H1 (cell line): ENCODE results near the gene PROZ. TPM values are rescaled to one million over a fixed set of nuclear protein-coding genes. Genes with fewer than 3 reads are reported as not detected.

Experiments
- CTCF ChIA-PET: fragments of 300-600 bp; sonication (Branson Sonifier 250); formaldehyde crosslinking; loops from one replicate; lab custom pipeline; 2021; ENCODE audit not compliant: partially characterized antibody; lab: Charles Lee
- POLR2A ChIA-PET: fragments of 300-600 bp; sonication (Branson Sonifier 250); formaldehyde crosslinking; loops from one replicate; lab custom pipeline; 2021; ENCODE audit warnings: inconsistent platforms; ENCODE audit not compliant: partially characterized antibody; lab: Charles Lee
- DNase-seq, 2 experiments: peaks; one replicate each; pipeline versions ENCODE4 v3.0.0 to v3.0.0-alpha.2; 2010 to 2022; ENCODE audit warnings: low spot score in 2 of 2, low read depth in 1 of 2, mixed read lengths in 1 of 2
- FAIRE-seq: peaks from 2 replicates; lab custom pipeline; 2011; peaks lifted over from hg19 to GRCh38; lab: Jason Lieb, UNC
- H2AFZ ChIP-seq: 2 replicates; pipeline ENCODE4 v1.8.1; 2012; ENCODE audit warnings: low read length, inconsistent platforms
- H2AK5ac ChIP-seq: 2 replicates; pipeline ENCODE4 v1.6.1; 2013; ENCODE audit warnings: low read depth, low read length
- H2BK120ac ChIP-seq: replicated peaks from 2 replicates; pipeline ENCODE3; 2013; ENCODE audit warnings: low read depth, low read length, inconsistent platforms
- H2BK12ac ChIP-seq: 2 replicates; pipeline ENCODE4 v1.6.1; 2013; ENCODE audit warnings: low read depth, low read length
- H2BK15ac ChIP-seq: 2 replicates; pipeline ENCODE4 v1.6.1; 2013; ENCODE audit warnings: low read length
- H2BK20ac ChIP-seq: 2 replicates; pipeline ENCODE4 v1.6.1; 2013; ENCODE audit warnings: low read length
- H2BK5ac ChIP-seq: 2 replicates; pipeline ENCODE4 v1.6.1; 2013; ENCODE audit warnings: low read depth, low read length
- H3K14ac ChIP-seq: 2 replicates; pipeline ENCODE4 v1.6.1; 2013; ENCODE audit warnings: inconsistent platforms; ENCODE audit not compliant: insufficient read length
- H3K18ac ChIP-seq: 2 replicates; pipeline ENCODE4 v1.6.1; 2013; ENCODE audit warnings: low read length; ENCODE audit errors: extremely low read depth
- H3K23ac ChIP-seq: 2 replicates; pipeline ENCODE4 v1.6.1; 2013; ENCODE audit warnings: inconsistent platforms; ENCODE audit not compliant: insufficient read length
- H3K23me2 ChIP-seq: 2 replicates; pipeline ENCODE4 v1.6.1; 2013; ENCODE audit warnings: low read depth, low read length
- H3K27ac ChIP-seq: 2 replicates; pipeline ENCODE4 v1.6.1; 2011; ENCODE audit warnings: low read depth, low read length, inconsistent platforms
- H3K27me3 ChIP-seq, 4 experiments: replicated peaks in 1 of 4; 1 replicate in 1 of 4; 2 replicates in 3 of 4; pipeline versions ENCODE4 v1.6.1 to v1.8.1; 2011 to 2013; ENCODE audit warnings: low read length in 3 of 4, mild to moderate bottlenecking in 3 of 4, inconsistent platforms in 2 of 4, mixed read lengths in 2 of 4, moderate library complexity in 1 of 4; ENCODE audit not compliant: control insufficient read depth in 3 of 4, insufficient read depth in 3 of 4; ENCODE audit errors: extremely low read depth in 1 of 4
- H3K36me3 ChIP-seq, 4 experiments: 2 replicates each; pipeline versions ENCODE4 v1.6.1 to v1.8.1; 2011 to 2013; ENCODE audit warnings: mild to moderate bottlenecking in 4 of 4, low read length in 3 of 4, moderate library complexity in 2 of 4, control low read depth in 1 of 4, inconsistent platforms in 1 of 4; ENCODE audit not compliant: insufficient read depth in 4 of 4, control insufficient read depth in 2 of 4
- H3K4ac ChIP-seq: replicated peaks from 2 replicates; pipeline ENCODE3; 2013; ENCODE audit warnings: low read length, low read depth, mixed read lengths, inconsistent platforms; ENCODE audit not compliant: insufficient read length
- H3K4me1 ChIP-seq, 4 experiments: replicated peaks in 1 of 4; 1 replicate in 1 of 4; 2 replicates in 3 of 4; pipeline versions ENCODE4 v1.6.1 to v1.8.1; 2011 to 2013; ENCODE audit warnings: low read length in 3 of 4, inconsistent platforms in 2 of 4, mixed read lengths in 1 of 4; ENCODE audit not compliant: insufficient read depth in 4 of 4, control insufficient read depth in 3 of 4
- H3K4me2 ChIP-seq, 2 experiments: 2 replicates each; pipeline versions ENCODE4 v1.6.1 to v1.8.1; 2011 to 2013; ENCODE audit warnings: low read depth in 2 of 2, low read length in 2 of 2, control low read depth in 1 of 2, inconsistent platforms in 1 of 2, mild to moderate bottlenecking in 1 of 2; ENCODE audit not compliant: insufficient read depth in 1 of 2
- H3K4me3 ChIP-seq, 4 experiments: fragments of 200-600, 300-600 bp in 1 of 4; sonication (generic), shearing (Covaris generic), sonication (Bioruptor Twin) in 1 of 4; 2 replicates each; pipeline versions ENCODE4 v1.5.1 to v1.8.1; 2011 to 2016; ENCODE audit warnings: low read length in 4 of 4, low read depth in 3 of 4, control low read depth in 2 of 4, inconsistent platforms in 2 of 4, mild to moderate bottlenecking in 2 of 4, mixed read lengths in 1 of 4, moderate library complexity in 1 of 4; ENCODE audit not compliant: insufficient read depth in 2 of 4; ENCODE audit errors: extremely low read depth in 1 of 4
- H3K56ac ChIP-seq: replicated peaks from 2 replicates; pipeline ENCODE3; 2013; ENCODE audit warnings: low read depth, mild to moderate bottlenecking, mixed read lengths, low read length, inconsistent platforms; ENCODE audit not compliant: insufficient read length
- H3K79me1 ChIP-seq: 2 replicates; pipeline ENCODE4 v1.6.1; 2013; ENCODE audit warnings: low read depth, low read length, control low read depth
- H3K79me2 ChIP-seq, 2 experiments: 2 replicates each; pipeline versions ENCODE4 v1.6.1 to v1.8.1; 2012 to 2013; ENCODE audit warnings: low read length in 2 of 2, mild to moderate bottlenecking in 2 of 2, inconsistent platforms in 1 of 2; ENCODE audit not compliant: insufficient read depth in 2 of 2, control insufficient read depth in 1 of 2
- H3K9ac ChIP-seq, 4 experiments: replicated peaks in 1 of 4; 1 replicate in 1 of 4; 2 replicates in 3 of 4; pipeline versions ENCODE4 v1.6.1 to v1.8.1; 2011 to 2013; ENCODE audit warnings: low read depth in 3 of 4, low read length in 3 of 4, control low read depth in 2 of 4, mild to moderate bottlenecking in 2 of 4, moderate library complexity in 2 of 4, inconsistent platforms in 1 of 4; ENCODE audit errors: extremely low read depth in 1 of 4
- H3K9me3 ChIP-seq, 2 experiments: 2 replicates each; pipeline versions ENCODE4 v1.6.1 to v1.8.1; 2012 to 2013; ENCODE audit warnings: mild to moderate bottlenecking in 2 of 2, moderate library complexity in 2 of 2, control low read depth in 1 of 2, inconsistent platforms in 1 of 2, low read depth in 1 of 2, low read length in 1 of 2, mixed read lengths in 1 of 2; ENCODE audit not compliant: insufficient read depth in 2 of 2
- H4K20me1 ChIP-seq, 2 experiments: replicated peaks in 1 of 2; 2 replicates each; pipeline versions ENCODE3 to v1.8.1; 2011 to 2013; ENCODE audit warnings: inconsistent platforms in 2 of 2, low read length in 2 of 2, mild to moderate bottlenecking in 1 of 2; ENCODE audit not compliant: insufficient read depth in 2 of 2, control insufficient read depth in 1 of 2
- H4K5ac ChIP-seq: 2 replicates; pipeline ENCODE4 v1.6.1; 2013; ENCODE audit warnings: low read length, low read depth, mixed read lengths, inconsistent platforms; ENCODE audit not compliant: insufficient read length
- H4K8ac ChIP-seq: 2 replicates; pipeline ENCODE4 v1.8.0; 2013; ENCODE audit warnings: mild to moderate bottlenecking, moderate library complexity, low read length, inconsistent platforms; ENCODE audit not compliant: insufficient read depth; ENCODE audit errors: extremely low read depth
- H4K91ac ChIP-seq: replicated peaks from 2 replicates; pipeline ENCODE3; 2013; ENCODE audit warnings: low read length, mixed read lengths, inconsistent platforms; ENCODE audit not compliant: insufficient read length
- BACH1 ChIP-seq: IDR thresholded peaks from 2 replicates; pipeline ENCODE4 v1.6.1; 2012; ENCODE audit warnings: low read length, improper control_type of control experiment
- GTF2F1 ChIP-seq: IDR thresholded peaks from 2 replicates; pipeline ENCODE4 v1.6.1; 2012; ENCODE audit warnings: low read depth, low read length, improper control_type of control experiment, borderline replicate concordance
- KDM5A ChIP-seq: fragments of 200-600 bp; IDR thresholded peaks from 2 replicates; pipeline ENCODE4 v1.7.1; 2012; ENCODE audit warnings: mild to moderate bottlenecking, low read length, inconsistent platforms, mixed read lengths
- MAFK ChIP-seq: IDR thresholded peaks from 2 replicates; pipeline ENCODE4 v1.6.1; 2012; ENCODE audit warnings: low read depth, mild to moderate bottlenecking, improper control_type of control experiment, low read length
- POLR2AphosphoS5 ChIP-seq: IDR thresholded peaks from 2 replicates; pipeline ENCODE4 v1.6.1; 2011; ENCODE audit warnings: low read depth, low read length
- RBBP5 ChIP-seq: IDR thresholded peaks from 2 replicates; pipeline ENCODE4 v1.7.1; 2012; ENCODE audit warnings: low read depth, mild to moderate bottlenecking, inconsistent platforms, low read length, moderate library complexity, borderline replicate concordance
- WGBS, 2 experiments: shearing (Covaris generic) in 1 of 2; methylation state at CpG; one replicate each; pipeline versions ENCODE4 v1.1.6 to v1.1.7; 2013 to 2015; ENCODE audit warnings: low lambda C conversion rate in 2 of 2, mixed read lengths in 2 of 2, inconsistent platforms in 1 of 2, low coverage in 1 of 2, missing lambda C conversion rate in 1 of 2; ENCODE audit not compliant: insufficient replicate concordance in 2 of 2, insufficient coverage in 1 of 2, insufficient read length in 1 of 2; ENCODE audit errors: extremely low coverage in 1 of 2, missing lambda C conversion rate in 1 of 2; 5-methylcytosine and 5-hydroxymethylcytosine counted together
- polyA plus RNA-seq, 7 experiments: library from polyadenylated mRNA; depleted of rRNA in 3 of 7; stranded (reverse) in 5 of 7; unstranded in 2 of 7; fragments of >200 nt in 5 of 7; fragments of 200-250 nt in 2 of 7; gene quantifications; 1 replicate in 5 of 7; 2 replicates in 1 of 7; 4 replicates in 1 of 7; pipeline versions ENCODE4 v1.2.1 to v1.2.3, GENCODE V29; 2011 to 2013; ENCODE audit warnings: missing spikeins in 2 of 7, mixed read lengths in 2 of 7
- total RNA-seq: library from RNA; stranded (reverse); fragmentation: NEBNext Ultra II Directional; extraction: Animal tissue kit (Norgen Biotek cat#: 25700); gene quantifications from 2 replicates; pipeline ENCODE4 v1.2.1, GENCODE V29; 2021
- TF ChIP-seq, protein P1 (sequence below): IDR thresholded peaks from 2 replicates; pipeline ENCODE4 v1.6.1; 2012; ENCODE audit warnings: inconsistent platforms
- TF ChIP-seq, protein P2 (sequence below): IDR thresholded peaks from 2 replicates; pipeline ENCODE4 v1.6.1; 2012; ENCODE audit warnings: low read length, inconsistent platforms

The PROZ gene
- total and polyA plus RNA-seq, 2 of the 8 experiments (the other 6 are each of a cell fraction or from before 2014, with no cell fraction given), result not detected

DNA sequence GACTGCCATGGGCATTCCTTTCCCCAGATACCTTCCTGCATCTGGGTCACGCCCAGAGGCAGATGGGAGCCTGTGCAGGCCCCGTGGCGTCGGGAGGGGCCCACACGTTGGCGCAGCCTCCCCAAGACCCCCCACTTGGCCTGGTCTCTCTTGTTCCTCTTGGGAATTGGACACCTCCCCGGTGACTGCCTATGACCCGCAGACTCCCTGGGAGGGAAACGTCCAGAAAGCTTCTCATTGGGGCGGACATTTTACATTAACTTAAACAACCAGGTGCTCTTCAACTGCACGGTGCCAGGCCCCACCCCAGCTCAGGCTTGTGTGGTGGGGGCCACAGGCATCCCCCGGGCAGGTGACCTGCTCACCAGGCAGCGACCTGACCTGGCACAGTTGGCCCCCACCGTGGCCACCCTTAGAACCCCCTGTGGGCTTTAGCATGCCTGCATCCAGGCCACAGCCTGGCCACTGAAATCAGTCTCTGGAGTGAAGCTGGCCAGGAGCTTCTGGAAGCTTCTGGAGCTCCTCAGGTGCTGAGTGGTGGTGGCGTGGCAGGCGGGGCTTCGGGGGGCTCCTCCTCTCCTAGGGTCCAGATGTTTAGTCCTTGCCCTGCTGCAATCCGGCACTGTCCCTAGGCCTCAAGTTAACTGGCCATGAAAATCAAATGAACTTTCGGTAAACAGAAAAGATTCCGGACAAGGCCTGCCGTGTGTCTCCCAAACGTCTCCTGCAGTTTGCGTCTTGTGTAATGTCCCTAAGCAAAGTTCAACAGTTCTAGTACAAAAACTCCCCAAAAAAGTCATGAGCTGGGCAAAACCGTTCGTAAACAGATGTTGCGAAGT, 8.5 kb upstream of the PROZ start:
- peaks cover 7 to 22% (median 20%) of the 10 kb centered on the region in 4 experiments; a peak in 6 of 7 replicates for H3K27me3 ChIP-seq
- DNase-seq (peak in 1 of 2 experiments; percentile 35), FAIRE-seq (no peak)
- WGBS, 2 experiments, result 87% methylated on average over 25 of the region's 26 CpGs; no CpG with 5 or more reads in 1 of the 2 experiments
- no peak overlapping the region for H3K14ac ChIP-seq
- H3K9me3 ChIP-seq, result no peaks in the 10 kb centered on the region
- H4K5ac ChIP-seq, result no peak overlapping the region
- H3K23ac ChIP-seq, result no peak overlapping the region
- H3K27ac ChIP-seq, result no peak overlapping the region
- peaks cover 10% of the 10 kb centered on the region for H3K23me2 ChIP-seq
- H2AFZ ChIP-seq, result no peak overlapping the region
- H2BK20ac ChIP-seq, result no peak overlapping the region
- H3K79me2 ChIP-seq, result no peaks in the 10 kb centered on the region
- no peak overlapping the region for H2BK5ac ChIP-seq
- no peak overlapping the region for H3K4ac ChIP-seq
- H3K9ac ChIP-seq, result no peak overlapping the region
- H4K91ac ChIP-seq, result no peak overlapping the region
- H3K18ac ChIP-seq, result no peak overlapping the region
- H3K4me3 ChIP-seq, result no peak overlapping the region
- H2BK15ac ChIP-seq, result no peak overlapping the region
- no peak overlapping the region for H2BK12ac ChIP-seq
- H3K79me1 ChIP-seq, result no peaks in the 10 kb centered on the region
- H4K20me1 ChIP-seq, result no peaks in the 10 kb centered on the region
- ChIA-PET CTCF (interaction anchor here (1.3 to 3.5 kb wide), 3 partner anchors 23 to 114 kb away, joined by 4 to 14 read pairs (median 7); no protein-coding TSS in a partner anchor), POLR2A (interaction anchor here (1.0 to 1.3 kb wide), 2 partner anchors 36 to 64 kb away, joined by 3 read pairs; no protein-coding TSS in a partner anchor)
- H3K36me3 ChIP-seq, result no peaks in the 10 kb centered on the region
- no peak overlapping the region for H4K8ac ChIP-seq
- no peak overlapping the region for H2BK120ac ChIP-seq
- peaks cover 0 to 10% (median 4%) of the 10 kb centered on the region in 4 experiments; a peak in 4 of 7 replicates for H3K4me1 ChIP-seq
- H3K4me2 ChIP-seq, result no peak overlapping the region
- H3K56ac ChIP-seq, result no peak overlapping the region
- no peak overlapping the region for H2AK5ac ChIP-seq
- no peak for TF ChIP-seq GTF2F1
- TF ChIP-seq POLR2AphosphoS5, result no peak
- TF ChIP-seq KDM5A, result no peak
- TF ChIP-seq, protein P1, sequence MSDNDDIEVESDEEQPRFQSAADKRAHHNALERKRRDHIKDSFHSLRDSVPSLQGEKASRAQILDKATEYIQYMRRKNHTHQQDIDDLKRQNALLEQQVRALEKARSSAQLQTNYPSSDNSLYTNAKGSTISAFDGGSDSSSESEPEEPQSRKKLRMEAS, result no peak
- no peak for TF ChIP-seq MAFK
- no peak for TF ChIP-seq RBBP5
- TF ChIP-seq, protein P2, sequence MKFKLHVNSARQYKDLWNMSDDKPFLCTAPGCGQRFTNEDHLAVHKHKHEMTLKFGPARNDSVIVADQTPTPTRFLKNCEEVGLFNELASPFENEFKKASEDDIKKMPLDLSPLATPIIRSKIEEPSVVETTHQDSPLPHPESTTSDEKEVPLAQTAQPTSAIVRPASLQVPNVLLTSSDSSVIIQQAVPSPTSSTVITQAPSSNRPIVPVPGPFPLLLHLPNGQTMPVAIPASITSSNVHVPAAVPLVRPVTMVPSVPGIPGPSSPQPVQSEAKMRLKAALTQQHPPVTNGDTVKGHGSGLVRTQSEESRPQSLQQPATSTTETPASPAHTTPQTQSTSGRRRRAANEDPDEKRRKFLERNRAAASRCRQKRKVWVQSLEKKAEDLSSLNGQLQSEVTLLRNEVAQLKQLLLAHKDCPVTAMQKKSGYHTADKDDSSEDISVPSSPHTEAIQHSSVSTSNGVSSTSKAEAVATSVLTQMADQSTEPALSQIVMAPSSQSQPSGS, result no peak
- TF ChIP-seq BACH1, result no peak
